ENCODE measurements around the gene MROH7.

- TF ChIP-seq ZNF432 (CRISPR knock-in tag; IDR thresholded peaks at IDR 0.05; ENCODE audit: borderline replicate concordance) (no peak), REST (IDR thresholded peaks at IDR 0.05; ENCODE audit: borderline replicate concordance in 1 of 2, low read depth in 1 of 2, low read length in 2 of 2) (no peak)
Measured at GRCh38 chr1:54706419-54706818, 64.8 kb downstream of the MROH7 start.

Data from HepG2 (cell line).